Skin of body (tissue), 2 donors: ENCODE data around the gene TFIP11. TPM values are rescaled to one million over a fixed set of nuclear protein-coding genes. Genes with fewer than 3 reads are reported as not detected.
A peak's percentile ranks its signal among the peaks of the same experiment; 100 is the strongest.

ENCODE experiments used
- DNase-seq: peaks from one replicate; lab custom pipeline; 2025; lab: John Stamatoyannopoulos, UW
- total RNA-seq: library from RNA; depleted of rRNA; stranded (reverse); fragments of >200 nt; gene quantifications from one replicate; pipeline ENCODE4 v1.2.3, GENCODE V29; 2014

The TFIP11 gene
- total RNA-seq, 1 donor from 2014 or later, result 16.0 TPM

- no peak for DNase-seq
Measured at GRCh38 chr22:26479792-26480610, 32.3 kb downstream of the TFIP11 start.

DNA sequence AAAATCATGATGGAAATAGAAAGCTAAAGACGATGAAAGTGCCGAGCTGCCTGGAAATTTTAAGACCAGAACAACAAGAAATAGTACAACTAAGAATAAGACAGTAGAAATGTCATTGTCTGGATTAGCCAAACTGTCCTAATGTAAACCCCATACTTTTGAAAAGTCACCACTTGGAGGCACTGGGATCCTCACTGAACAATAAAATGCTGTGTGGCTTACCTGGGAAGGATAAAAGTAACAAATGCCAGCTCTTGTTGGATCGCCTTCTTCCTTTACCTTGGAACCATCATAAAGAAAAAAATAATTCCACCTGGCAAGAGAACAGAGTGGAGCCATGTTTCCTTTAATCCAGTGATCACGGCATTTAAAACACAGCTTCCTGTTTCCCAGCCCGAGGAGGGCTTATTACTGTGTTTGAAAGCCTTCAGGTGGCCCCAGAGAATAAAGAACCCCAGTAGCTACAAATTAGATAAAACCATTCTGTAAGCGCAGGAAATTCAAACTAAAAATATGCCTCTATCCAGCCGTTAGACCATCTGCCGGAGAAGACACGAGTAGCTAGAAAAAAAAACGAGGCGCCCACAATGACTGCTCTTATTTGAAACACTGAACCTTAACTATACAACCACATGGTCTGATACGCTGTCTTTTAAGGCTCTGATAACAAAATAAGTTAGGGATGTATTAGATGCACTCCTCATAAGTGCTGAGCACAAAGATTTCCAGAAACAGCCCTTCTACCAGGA lies 33.1 kb downstream of the TFIP11 start:
- DNase-seq, result no peak

GRCh38 chr22:26477341-26477731 lies 34.9 kb downstream of the TFIP11 start:
- DNase-seq, result no peak

DNA sequence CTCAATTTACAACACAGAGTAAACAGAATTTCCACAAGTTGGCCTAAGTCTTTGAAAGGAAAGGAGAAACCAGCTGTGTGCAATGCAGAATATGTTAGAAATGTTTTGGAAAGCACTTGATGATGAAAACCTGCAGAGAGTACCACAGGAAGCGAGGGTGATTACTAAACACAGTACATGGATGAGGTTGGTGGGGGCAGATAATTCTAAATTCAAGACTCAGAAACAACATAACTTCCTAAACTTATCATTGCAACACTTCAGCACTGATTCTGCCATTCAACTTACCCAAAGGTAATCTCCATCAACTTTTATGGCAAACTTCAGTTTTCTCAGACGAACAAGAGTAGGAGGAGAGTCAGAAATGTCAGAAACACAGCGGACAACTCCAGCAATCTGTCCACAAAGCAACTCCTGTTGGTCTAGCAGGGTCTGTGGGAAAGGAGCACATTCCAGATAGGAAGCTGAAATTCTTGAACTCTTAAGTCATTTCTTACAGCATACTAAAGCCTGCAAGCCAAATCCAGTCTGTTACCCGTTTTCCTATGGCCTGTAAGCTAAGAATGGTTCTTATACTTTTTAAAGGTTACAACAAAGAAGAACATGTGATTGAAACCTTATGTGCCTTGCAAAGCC lies 35.5 kb downstream of the TFIP11 start:
- DNase-seq, result no peak

- DNase-seq, result no peak
Measured at GRCh38 chr22:26474682-26475081, 37.6 kb downstream of the TFIP11 start.

DNA sequence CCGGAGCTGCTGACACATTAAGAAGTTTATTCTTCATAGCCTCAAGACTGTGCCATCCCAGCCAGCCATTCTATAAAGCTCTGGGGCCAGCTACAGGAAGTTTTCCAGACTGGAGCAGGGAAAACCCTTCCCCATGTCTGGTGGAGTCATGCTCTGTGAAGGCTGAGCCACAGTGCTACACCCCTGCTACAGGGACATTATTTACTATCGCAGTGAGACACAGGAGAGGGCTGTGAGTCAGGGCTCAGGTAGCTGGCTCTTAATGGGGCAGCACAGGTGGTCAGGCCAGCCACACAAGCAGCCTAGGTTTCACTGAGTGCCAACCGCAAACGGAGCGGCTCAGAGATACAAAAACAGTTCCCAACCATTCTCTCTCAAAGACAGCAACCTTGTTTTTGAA lies 40.8 kb downstream of the TFIP11 start:
- no peak for DNase-seq

DNA sequence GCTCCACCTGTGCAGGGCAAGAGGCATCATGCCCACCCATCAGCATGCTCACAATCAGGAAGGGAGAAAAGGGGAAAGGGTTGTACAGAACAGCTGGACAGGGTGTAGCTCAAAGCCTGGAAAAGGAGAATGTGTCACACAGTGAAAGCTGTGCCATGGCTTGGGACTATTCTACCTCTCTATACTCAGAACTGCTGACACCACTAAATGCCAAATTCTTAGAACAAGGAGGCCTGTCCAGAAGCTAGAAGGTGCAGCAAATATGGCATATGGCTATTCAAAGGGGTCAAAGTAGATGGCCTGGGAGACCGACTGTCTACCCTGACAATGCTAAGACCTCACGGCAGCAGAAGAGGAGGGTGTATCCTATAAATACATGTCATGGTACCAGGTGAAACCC lies 41.5 kb downstream of the TFIP11 start:
- no peak for DNase-seq

DNA sequence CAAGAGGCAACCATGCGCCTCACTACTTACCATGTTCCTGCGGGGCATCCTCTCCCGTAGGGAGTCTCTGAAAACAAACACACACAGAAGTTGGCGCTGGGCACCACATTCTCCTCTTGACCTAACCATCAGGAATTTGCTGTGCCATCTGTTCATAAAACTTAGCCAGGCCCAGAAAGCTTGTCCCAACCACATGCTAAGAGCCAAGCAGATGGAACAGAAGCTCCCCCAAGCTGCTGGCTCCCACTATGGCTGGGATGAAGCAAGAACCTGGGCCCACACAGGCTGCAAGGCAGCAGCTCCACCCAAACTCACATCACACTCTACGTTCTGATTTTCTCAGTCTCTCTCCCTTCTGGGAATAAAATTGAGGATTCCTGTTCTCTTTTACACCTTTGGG lies 46.1 kb downstream of the TFIP11 start:
- DNase-seq, result no peak

DNA sequence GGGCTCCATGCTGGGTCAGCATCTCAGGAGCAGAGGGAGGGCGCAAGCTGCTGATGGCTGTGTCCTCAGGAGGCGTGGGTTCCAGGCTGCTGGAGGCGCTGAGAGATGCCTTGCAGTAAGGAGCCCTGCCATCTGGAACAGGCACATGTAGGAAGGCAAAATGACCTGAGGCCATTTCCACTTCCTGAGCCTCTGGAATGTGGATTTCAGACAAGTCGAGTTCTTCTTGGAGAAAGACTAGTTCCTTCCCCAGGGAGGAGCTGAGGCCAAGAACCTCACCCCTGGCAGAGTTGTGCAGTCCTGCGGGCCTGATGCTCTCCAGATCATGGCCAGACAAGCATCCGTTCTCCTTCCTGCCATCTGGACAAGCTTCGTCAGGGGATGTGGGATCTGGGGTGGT lies 48.0 kb downstream of the TFIP11 start:
- no peak for DNase-seq

- DNase-seq, result no peak
Measured at GRCh38 chr22:26463688-26464087, 48.6 kb downstream of the TFIP11 start.

- no peak for DNase-seq
Measured at GRCh38 chr22:26463101-26463661, 49.1 kb downstream of the TFIP11 start.

- no peak for DNase-seq
Measured at GRCh38 chr22:26462641-26463040, 49.6 kb downstream of the TFIP11 start.

DNA sequence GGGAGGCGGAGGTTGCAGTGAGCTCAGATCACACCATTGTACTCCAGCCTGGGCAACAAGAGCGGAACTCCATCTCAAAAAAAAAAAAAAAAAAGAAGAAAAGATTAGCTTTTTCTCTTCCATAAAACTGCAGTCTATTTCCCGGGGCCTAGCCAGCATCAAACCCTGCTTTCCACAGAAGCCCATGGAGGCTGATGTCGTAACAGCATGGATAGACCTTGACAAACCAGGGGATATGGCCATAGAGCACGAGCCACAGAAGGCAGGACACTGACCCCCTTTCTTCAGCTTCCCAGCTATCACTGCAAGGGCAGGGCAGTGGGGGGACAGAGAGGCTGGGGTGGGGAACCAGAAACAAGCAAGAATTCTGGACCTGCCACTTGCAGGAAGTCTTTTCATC lies 50.2 kb downstream of the TFIP11 start:
- no peak for DNase-seq

GRCh38 chr22:26461188-26461810 lies 51.0 kb downstream of the TFIP11 start:
- peak; percentile 17 for DNase-seq

- no peak for DNase-seq
Measured at GRCh38 chr22:26460202-26460601, 52.1 kb downstream of the TFIP11 start.

DNA sequence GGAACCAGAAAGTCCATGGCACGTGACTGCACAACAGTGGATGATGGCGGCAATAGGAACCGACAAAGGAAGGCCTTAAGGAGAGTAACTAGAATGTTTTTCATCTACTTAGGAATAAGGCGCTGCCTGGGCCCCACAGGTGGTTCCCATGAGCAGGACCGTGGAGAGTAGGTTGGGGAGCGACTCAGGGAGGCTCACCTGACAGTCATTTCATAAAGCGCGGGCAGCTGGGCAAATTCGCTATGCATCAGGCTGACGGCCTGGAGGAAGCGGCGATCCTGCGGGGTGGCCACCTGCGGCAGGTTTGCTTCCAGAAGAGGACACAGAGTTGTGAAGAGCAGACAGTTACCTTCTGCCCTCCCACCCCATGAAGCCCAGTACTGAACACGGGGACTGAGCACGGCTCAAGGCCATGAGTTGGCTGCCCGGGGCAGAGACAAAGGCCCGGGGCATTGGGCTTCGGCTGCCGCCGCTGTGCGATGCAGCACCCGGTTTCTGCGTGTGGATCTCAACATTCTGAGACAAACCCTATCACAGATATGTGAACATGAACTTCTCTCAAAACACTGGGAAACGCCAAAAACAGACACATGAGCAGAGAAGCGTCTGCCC lies 54.5 kb downstream of the TFIP11 start:
- no peak for DNase-seq

DNA sequence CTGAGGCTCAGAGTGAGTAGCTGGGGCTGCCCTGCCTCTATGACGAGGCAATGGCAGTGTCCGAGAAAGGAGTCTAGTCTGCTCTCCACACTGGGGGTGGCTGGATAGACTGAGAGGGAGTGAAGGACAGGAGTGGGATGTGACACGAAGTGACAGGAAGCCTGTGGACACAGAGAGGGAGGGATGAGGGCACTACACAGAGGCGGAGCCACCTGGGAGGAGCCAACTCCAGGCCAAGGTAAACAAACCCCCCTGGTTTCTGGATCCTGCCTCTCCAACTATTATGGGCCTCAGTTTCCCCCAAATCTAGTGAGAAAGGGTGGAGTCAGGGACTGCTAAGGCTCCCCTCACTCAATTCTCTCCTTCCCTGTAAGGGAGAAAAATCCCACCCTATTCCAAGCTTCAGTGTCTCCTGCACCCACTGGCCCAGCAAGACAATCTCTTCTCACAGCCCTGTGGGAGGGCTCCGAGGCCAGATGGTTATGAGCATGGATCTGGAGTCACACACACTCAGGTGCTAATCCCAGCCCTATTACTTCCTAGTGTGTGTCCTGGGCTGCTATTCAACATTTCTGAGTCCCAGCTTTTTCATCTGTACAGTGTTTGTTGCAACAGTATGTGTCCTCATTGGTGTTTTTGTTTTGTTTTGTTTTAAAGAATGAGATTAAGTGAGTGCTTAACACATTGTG lies 58.3 kb downstream of the TFIP11 start:
- DNase-seq, result no peak

GRCh38 chr22:26453216-26453615 lies 59.1 kb downstream of the TFIP11 start:
- DNase-seq, result no peak

DNA sequence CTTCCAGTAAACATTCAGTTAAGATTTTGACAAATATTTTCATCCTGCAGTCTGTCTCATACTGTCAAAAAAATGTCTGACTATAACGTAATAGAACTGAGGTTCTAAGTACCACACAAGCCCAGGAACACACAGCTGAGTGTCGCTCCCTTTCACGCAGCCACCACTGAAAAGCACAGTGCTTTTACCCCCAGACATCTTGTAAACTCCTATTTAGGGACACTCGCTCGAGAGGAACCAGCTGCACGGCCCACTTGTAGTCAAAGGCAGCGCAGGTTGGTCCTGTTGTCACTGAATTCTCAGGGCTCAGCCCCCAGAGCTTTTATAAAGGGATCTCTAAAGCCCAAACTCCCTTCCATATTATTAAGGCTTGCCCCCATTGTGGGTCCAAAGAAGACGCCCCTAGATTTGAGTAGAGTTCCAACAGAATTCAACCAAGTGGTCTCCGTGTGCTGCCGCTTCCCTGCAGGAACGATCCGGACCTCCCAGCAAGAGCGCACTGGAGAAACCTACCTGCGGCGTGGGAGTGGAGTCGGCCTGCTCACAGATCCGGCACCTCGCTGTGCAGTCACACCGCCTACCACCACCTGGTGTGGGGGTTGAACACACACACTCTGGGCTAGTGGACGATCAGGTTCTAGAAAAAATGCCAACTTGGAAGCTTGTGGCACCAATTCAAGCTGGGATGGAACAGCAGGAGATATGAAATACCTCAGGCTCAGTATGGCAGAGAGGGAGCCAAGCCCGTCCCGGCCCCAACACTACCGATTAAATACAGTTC lies 59.8 kb downstream of the TFIP11 start:
- no peak for DNase-seq
